GM12872 (cell line): ENCODE measurements around the gene NDP.

Source experiments
- TF ChIP-seq, protein P1 (sequence below): IDR thresholded peaks from 3 replicates; pipeline ENCODE4 v1.5.1; 2011; ENCODE audit warnings: low read depth, mild to moderate bottlenecking, low read length, moderate library complexity; ENCODE audit not compliant: insufficient read depth

NDP gene

DNA sequence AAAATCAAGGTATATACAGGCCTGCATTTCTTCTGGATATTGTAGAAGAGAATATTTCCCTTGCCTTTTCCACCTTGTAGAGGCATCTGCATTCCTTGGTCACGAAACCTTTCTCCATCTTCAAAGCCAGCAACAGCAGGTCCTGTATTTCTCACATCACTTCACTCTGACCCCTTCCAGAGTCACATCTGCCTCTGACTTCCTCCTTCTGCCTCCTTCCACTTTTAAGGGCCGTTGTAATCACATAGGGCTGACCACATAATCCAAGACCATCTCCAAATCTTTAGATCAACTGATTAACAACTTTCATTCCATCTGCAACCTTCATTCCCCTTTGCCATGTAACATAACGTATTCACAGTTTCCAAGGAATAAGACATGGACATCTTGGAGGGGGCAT lies 38.3 kb upstream of the NDP start:
- TF ChIP-seq, protein P1, sequence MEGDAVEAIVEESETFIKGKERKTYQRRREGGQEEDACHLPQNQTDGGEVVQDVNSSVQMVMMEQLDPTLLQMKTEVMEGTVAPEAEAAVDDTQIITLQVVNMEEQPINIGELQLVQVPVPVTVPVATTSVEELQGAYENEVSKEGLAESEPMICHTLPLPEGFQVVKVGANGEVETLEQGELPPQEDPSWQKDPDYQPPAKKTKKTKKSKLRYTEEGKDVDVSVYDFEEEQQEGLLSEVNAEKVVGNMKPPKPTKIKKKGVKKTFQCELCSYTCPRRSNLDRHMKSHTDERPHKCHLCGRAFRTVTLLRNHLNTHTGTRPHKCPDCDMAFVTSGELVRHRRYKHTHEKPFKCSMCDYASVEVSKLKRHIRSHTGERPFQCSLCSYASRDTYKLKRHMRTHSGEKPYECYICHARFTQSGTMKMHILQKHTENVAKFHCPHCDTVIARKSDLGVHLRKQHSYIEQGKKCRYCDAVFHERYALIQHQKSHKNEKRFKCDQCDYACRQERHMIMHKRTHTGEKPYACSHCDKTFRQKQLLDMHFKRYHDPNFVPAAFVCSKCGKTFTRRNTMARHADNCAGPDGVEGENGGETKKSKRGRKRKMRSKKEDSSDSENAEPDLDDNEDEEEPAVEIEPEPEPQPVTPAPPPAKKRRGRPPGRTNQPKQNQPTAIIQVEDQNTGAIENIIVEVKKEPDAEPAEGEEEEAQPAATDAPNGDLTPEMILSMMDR, result no peak

DNA sequence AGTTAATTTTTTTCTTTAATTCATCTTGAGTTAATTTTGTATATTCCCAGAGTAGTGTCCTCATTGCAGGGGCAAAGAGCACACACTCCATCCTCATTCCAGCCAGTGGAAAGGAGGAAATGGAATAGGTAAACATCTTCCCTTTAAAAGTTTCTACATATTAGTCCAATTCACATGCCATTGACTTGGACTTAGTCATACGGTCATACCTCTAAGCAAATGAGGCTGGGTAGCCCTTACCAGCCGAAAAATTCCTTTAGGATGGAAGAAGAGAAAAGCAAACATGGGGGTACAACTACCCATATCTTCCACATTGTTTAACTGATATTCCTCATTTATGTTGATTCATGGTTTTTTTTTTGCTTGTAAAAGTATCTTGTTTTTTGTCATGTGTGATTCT lies 37.4 kb upstream of the NDP start:
- TF ChIP-seq, protein P1, result no peak

DNA sequence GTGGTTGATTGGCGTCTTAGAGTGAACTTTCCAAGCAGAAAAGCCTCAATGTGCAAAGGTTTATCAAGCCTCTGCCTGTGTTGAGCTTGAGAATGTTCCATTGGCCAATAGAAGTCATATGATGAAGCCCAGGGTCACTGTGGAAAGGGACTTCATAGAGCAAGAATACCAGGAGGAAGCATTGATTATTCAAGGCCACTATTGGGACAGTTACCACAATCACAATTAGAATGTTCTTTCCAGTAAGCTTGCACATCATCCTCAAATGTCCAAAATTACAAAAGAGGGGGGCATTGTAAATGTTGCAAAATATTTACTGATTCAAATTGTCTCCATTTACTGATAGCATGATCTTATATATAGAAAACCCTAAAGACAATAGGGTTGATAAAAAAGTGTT lies 32.9 kb upstream of the NDP start:
- TF ChIP-seq, protein P1, result no peak

DNA sequence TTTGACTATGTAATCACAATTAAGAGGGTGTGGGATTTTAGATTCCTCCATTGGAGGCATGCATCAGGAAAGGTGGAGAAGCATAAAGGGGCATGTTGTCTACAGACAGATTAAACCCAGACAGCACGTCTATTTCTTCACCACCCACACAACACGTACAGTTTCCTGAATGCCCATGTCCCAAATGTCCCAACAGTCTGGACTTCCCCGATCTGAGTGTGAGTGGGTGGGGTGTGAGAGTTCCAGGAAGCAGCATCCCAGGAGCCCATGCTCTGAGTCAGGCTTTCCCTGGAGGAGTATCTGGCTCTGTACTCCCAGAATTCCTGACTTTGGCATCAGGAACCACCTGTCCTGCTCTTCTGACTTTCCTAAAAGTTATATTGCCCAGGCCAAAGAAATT lies 30.8 kb upstream of the NDP start:
- TF ChIP-seq, protein P1, result no peak

DNA sequence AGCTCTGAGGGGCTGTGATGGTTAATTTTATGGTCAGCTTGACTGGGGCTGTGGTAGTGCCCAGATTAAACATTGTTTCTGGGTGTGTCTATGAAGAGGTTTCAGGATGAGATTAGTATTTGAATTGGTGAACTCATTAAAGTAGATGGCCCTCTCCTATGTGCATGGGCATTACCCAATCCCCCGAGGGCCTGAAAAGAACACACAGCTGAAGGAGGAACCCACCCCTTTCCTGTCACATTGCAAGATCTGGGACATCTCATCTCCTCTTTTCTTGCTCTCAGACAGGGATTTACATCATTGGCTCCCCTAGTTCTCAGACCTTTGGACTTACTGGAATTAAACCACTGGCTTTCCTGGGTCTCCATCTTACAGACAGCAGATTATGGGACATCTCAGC lies 29.4 kb upstream of the NDP start:
- TF ChIP-seq, protein P1, result no peak

DNA sequence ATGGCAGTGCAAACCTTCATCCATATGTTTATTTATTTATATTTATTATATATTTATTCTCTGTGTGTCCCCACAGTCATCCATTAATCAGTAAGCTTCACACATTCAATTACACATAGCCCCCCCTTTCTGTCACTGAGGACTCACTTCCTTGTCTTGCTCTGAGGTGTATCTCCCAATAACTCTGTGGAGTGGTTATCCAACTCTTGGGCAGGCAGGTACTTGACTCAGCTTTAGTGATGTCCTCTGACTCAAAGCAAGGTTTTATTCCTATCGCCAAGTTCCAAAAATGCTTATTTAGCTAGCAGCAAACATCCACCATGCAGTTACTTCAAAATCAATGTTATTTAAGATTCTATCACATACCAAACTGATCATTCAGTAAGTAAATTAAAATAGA lies 25.2 kb upstream of the NDP start:
- TF ChIP-seq, protein P1, result no peak

DNA sequence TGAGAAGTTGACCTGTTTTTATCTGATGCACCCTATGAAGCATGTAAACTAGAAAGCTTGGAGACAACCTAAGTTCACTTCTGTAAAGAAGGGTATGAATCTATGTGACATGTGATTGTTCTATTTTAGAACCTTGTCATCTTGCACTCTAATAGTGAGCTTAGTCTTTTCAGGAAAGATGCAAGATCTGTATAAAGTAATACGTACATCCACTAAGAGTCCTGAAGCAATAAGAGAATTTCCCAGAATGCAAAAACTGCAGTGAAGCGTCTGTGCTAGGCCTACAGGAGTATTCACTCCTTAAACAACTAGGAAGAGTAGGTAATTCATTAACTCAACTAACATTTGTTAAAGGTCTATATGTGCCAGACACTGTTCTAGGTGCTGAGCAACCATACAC lies 23.3 kb upstream of the NDP start:
- TF ChIP-seq, protein P1, result no peak

DNA sequence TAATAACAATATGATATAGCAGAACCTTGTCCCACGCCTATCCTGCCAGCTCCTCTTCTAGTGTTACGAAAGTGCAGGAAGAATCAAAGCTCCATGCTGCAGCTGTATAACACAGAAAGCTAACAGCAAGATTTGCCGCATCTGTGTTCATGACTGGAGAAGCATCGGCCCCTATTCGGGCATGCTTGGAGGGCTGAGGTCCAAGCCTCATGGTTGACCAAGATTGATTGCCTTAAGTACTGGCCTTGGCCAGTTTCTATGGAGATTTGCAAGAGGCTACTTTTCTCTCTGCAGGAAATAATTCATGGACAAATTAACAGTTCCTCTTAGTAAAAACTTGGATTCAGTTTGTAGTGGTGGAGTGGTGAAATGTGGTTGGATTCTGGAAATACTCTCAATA lies 12.9 kb upstream of the NDP start:
- TF ChIP-seq, protein P1, result no peak
